CD4-positive, alpha-beta T cell treated with Interleukin-2 at 100 ng/mL for 4 hours (primary cell): ENCODE data around the gene ATP2A1.
"Not testable (repeated sequence)": the region's sequence is repeated elsewhere in the genome, so short reads cannot be mapped to it uniquely, and the experiment has no call there.

Experiments
- DNase-seq: peaks from one replicate; pipeline ENCODE4 v3.0.0-alpha.2; 2020; ENCODE audit warnings: low spot score

The ATP2A1 gene

GRCh38 chr16:28910086-28911031 lies 32.1 kb downstream of the ATP2A1 start:
- DNase-seq = no peak

DNA sequence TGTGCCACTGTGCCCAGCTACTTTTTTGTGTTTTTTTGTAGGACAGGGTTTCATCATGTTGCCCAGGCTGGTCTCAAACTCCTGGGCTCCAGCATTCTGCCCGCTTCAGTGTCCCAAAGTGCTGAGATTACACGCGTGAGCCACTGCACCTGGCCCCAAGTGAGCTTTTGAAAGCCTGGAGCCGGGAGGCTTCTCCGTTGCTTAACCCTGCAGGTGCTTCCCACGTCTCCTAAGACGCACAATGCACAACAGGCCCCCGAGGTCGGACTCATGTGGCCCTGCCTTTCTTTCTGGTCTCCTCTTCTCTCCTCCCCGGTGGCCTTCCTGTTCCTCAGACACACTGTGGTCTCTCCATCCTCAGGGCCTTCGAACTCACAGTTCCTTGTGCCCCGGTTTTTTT lies 34.3 kb downstream of the ATP2A1 start:
- no peak for DNase-seq

DNA sequence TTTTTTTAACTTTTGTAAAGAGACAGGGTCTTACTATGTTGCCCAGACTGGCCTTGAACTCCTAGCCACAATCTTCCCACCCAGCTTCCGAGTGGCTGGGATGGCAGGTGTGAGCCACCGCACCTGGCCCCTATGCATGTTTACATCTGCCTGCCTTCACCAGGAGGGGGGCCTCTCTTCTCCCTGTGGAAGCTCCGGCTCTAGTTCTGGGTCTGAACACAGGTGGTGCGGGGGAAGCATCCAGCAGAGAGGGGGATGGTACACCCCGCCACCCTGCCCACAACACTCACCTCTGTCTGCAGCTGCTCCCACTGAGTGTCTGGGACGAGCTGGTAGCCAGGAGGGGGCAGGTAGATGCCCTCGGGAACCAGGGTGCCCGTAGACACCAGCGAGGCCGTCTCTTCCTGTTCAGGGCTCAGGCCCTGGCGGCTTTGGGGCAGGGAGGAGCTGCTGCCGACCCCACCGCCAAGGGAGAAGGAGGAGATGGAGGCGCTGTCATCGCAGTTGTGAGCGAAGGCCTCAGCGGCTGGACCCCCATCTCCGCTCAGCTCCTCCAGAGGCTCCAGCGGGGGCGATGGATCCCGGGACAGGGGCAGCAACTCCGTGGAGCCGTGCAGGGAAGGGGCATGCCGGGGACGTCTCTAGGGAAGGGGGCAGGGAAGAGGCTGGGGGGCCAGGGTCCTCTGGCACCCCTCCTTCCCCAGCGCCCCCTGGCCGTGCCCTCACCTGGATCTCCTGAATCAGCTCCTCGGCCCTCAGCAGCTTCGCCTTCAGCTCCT lies 35.8 kb downstream of the ATP2A1 start:
- no peak for DNase-seq

GRCh38 chr16:28915181-28915580 lies 36.9 kb downstream of the ATP2A1 start:
- DNase-seq = no peak

- no peak for DNase-seq
Measured at GRCh38 chr16:28917095-28917494, 38.8 kb downstream of the ATP2A1 start.

DNA sequence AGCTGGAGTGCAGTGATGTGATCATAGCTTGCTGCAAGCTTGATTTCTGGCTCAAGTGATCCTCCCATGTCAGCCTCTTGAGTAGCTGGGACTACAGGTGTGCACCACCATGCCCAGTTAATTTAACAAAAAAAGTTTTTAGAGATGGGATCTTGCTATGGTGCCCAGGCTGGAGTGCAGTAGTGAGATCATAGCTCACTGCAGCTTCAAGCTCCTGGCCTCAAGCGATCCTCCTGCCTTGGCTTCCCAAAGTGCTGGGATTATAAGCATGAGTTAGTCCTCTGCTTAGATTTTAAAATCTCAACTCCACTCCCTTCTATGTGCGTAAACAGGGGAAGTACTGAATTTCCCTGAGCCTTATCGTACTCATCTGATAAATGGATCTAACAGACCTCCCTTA lies 40.4 kb downstream of the ATP2A1 start:
- no peak for DNase-seq

DNA sequence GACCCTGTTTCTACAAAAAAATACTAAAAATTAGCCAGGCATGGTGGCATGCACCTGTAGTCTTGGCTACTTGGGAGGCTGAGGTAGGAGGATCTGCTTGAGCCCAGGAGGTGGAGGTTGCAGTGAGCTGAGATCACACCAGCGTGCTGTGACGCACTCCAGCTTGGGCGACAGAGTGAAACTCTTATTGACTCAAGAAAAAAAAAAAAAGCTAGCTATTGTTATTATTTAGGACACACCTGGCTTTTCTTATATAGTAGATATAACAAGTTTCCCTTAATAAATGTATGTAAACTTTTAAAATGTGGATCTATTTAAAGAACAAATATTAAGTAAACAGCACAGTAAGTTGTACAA lies 44.9 kb downstream of the ATP2A1 start:
- DNase-seq = no peak

DNA sequence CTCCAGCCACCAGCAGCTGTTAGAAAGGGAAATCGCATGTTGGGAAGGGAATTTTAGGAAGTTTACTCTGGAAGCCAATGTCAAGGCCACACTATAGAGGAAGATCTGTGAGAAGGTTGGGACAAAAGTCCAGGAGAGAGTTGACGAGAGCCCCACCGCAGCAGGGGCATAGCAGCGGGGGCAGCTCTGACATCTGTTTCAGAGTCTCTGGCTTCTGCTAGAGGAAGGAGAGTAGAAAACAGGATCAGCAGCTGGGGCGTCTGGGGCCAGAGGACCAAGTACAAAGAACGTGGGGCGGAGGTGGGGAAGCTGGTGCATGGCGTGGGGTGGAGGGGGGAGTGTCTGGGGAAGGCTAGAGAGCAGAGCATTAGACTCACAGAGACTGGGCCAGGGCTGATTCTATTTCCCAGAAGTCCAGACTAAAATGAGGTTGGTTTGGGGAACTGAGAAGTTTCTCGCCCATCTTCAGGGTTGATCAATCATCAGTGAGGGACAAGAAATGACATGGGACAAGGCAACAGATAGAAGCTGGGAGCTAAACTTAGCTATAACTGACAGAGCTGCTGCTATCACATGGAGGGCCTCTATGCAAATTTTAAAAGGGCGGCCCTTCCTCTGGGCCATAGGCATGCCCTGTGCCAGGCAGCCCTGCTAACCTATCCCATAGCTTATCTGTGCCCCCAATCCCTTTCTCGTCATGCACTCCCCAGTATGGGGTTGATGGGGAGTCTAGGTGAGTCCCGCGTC lies 45.5 kb downstream of the ATP2A1 start:
- no peak for DNase-seq

- DNase-seq = no peak
Measured at GRCh38 chr16:28924399-28924761, 46.1 kb downstream of the ATP2A1 start.

DNA sequence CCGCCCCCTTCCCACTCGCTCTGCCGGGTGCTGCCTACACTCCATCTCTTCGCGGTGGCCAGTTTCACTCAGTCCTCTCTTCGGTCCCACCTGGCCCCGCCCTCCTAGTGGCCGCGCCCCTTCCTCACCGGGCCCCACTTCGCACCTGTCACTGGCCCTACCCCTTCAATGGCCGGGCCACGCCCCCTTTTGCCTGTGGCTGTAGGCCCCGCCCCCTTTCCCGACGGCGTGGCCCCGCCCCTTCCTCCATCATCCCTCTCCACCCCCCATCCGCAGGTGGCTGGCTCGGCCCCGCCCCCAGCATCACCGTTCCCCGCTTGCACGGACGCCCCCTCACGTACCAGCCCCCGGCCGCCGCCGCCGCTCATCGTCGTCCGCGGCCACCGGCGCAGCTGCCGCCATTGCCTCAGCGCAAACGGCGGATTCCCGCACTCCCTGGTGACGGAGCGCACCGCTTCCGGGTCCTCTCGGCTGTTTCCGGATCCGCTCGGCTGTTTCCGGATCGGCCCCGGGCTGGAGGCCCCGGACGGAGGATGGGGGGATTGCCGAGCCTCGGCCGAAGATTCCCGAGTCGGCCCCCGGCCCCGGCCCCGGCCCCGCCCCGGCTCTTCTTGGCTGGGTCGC lies 46.6 kb downstream of the ATP2A1 start, which contains the start of gene RABEP2:
RABEP2 (minus strand) TSS at position 477 of the 624 bp plus-strand sequence; CDS start at position 402, 75 bp downstream.
- DNase-seq = peak; percentile 95

GRCh38 chr16:28925386-28926228 lies 47.3 kb downstream of the ATP2A1 start:
- DNase-seq = peak; percentile 85

GRCh38 chr16:28926284-28926683 lies 48.0 kb downstream of the ATP2A1 start:
- DNase-seq = not testable (repeated sequence)

GRCh38 chr16:28927815-28928214 lies 49.5 kb downstream of the ATP2A1 start:
- DNase-seq = no peak

DNA sequence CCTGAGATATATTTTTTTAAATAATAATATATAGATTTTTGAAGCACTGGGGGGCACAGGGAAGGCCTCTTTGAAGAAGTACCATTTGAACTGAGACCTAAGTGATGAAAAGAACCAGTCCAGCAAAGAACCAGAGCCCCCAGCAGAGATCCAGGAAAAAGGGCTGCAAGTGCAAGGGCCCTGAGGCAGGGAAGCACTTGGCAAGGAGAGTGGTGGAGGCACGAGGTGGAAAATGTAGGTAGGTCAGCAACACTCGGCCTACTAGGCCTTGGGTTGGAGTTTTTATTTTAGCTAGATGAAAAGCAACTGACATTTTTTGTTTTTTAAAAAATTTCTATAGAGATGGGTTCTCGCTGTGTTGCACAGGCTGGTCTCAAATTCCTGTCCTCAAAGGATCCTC lies 51.9 kb downstream of the ATP2A1 start:
- no peak for DNase-seq

- DNase-seq = no peak
Measured at GRCh38 chr16:28930652-28931051, 52.4 kb downstream of the ATP2A1 start.

- DNase-seq = no peak
Measured at GRCh38 chr16:28931801-28932225, 53.5 kb downstream of the ATP2A1 start, which contains the start of gene CD19. Gene CD19, plus strand, starts transcription at chr16:28931971. Its CDS starts 30 bp downstream, at chr16:28932001.

DNA sequence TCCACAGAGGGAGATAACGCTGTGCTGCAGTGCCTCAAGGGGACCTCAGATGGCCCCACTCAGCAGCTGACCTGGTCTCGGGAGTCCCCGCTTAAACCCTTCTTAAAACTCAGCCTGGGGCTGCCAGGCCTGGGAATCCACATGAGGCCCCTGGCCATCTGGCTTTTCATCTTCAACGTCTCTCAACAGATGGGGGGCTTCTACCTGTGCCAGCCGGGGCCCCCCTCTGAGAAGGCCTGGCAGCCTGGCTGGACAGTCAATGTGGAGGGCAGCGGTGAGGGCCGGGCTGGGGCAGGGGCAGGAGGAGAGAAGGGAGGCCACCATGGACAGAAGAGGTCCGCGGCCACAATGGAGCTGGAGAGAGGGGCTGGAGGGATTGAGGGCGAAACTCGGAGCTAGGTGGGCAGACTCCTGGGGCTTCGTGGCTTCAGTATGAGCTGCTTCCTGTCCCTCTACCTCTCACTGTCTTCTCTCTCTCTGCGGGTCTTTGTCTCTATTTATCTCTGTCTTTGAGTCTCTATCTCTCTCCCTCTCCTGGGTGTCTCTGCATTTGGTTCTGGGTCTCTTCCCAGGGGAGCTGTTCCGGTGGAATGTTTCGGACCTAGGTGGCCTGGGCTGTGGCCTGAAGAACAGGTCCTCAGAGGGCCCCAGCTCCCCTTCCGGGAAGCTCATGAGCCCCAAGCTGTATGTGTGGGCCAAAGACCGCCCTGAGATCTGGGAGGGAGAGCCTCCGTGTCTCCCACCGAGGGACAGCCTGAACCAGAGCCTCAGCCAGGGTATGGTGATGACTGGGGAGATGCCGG lies 54.3 kb downstream of the ATP2A1 start:
- no peak for DNase-seq

- no peak for DNase-seq
Measured at GRCh38 chr16:28933171-28933570, 54.9 kb downstream of the ATP2A1 start.

DNA sequence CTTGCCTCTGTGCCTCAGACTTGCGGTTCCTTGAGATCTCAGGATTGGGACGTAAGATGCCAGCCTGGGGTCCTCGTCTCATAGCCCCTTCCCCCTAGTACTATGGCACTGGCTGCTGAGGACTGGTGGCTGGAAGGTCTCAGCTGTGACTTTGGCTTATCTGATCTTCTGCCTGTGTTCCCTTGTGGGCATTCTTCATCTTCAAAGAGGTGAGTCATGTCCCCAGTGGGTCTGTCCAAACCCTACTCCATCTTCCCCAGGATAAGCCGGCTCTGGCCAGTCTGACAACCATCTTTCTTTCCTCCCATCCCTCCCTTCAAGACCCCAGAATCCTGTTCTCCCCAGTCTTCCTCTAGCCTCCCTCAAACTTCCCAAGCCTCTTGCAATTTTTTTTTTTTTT lies 57.1 kb downstream of the ATP2A1 start:
- no peak for DNase-seq
